Right atrium auricular region (tissue), 2 donors: ENCODE results near the gene RAMP3. TPM values are rescaled to one million over a fixed set of nuclear protein-coding genes. Genes with fewer than 3 reads are reported as not detected.
"Not testable (repeated sequence)": the region's sequence is repeated elsewhere in the genome, so short reads cannot be mapped to it uniquely, and the experiment has no call there.

Experiments used
- DNase-seq: peaks from one replicate; pipeline ENCODE4 v3.0.0-alpha.2; 2019; ENCODE audit warnings: low spot score
- H3K27ac ChIP-seq, 2 donors: fragments of 200-600 bp; sonication (generic); 1 replicate in 1 of 2; 2 replicates in 1 of 2; pipeline ENCODE4 v1.5.1; 2016 to 2019
- H3K27me3 ChIP-seq, 2 donors: fragments of 200-600 bp; sonication (generic); one replicate each; pipeline versions ENCODE4 v1.5.1 to v1.6.0; 2017 to 2019
- H3K36me3 ChIP-seq: fragments of 200-600 bp; sonication (generic); one replicate; pipeline ENCODE4 v1.5.1; 2016
- H3K4me1 ChIP-seq, 2 donors: fragments of 200-600 bp; sonication (generic); one replicate each; pipeline versions ENCODE4 v1.5.1 to v1.6.0; 2017 to 2019
- H3K4me3 ChIP-seq, 2 donors: fragments of 200-600 bp; sonication (generic); 1 replicate in 1 of 2; 2 replicates in 1 of 2; pipeline ENCODE4 v1.5.1; 2017 to 2019; ENCODE audit warnings: mild to moderate bottlenecking in 1 of 2, moderate library complexity in 1 of 2
- H3K9me3 ChIP-seq, 2 donors: fragments of 200-600 bp; sonication (generic); one replicate each; pipeline ENCODE4 v1.5.1; 2019
- total RNA-seq, 2 donors: library from RNA; depleted of rRNA; stranded (reverse); fragments of >200 nt; gene quantifications; one replicate each; pipeline ENCODE4 v1.1.0, GENCODE V29; 2016
- TF ChIP-seq, protein P1 (sequence below), 2 donors: fragments of 200-600 bp; sonication (generic); IDR thresholded peaks; one replicate each; pipeline ENCODE4 v1.5.1; 2019; ENCODE audit warnings: antibody characterized with exemption in 2 of 2

RAMP3 gene
- 10 to 100 TPM; 62.0 to 77.2 TPM for total RNA-seq

DNA sequence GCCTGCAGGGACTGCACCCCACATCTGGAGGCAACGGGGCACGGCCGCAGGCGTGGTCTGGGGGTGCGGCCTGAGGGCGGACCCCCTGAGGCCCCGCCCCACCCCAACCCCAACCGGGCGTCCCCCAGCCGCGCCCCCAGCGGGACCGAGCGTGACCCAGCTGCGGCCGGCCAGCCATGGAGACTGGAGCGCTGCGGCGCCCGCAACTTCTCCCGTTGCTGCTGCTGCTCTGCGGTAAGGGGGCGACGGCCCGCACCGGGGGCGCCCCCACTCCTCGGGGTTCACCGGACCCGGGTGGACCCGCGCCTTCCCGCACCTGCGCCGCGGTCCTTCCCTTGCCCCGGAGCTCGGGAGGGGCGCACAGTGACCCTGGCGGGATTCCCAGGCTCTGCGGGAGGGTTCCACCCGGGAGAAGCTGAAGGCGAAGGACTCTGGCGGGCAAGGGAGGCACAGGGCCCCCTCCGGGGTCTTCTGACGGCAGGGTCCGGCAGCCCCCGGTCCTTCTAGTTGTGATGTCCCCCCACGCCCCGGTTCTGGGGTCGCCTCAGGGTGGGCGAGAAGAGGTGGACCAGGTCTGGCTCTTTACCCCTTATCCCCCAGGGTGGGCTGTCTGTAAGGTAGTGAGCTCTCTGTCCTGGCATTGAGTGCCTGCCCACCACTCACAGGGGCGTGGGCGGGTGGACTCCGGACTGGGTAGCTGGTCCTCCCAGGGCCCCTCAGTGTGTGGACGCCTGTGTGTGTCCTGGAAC is at the start of gene RAMP3:
RAMP3 (plus strand) TSS at position 139 of the 749 bp plus-strand sequence; CDS start at position 177, 38 bp downstream.
- Histone ChIP-seq H3K4me1 (peaks cover 0 to 18% of the 10 kb centered on the region in 2 donors), H3K9me3 (no peaks in the 10 kb centered on the region), H3K4me3 (peak within 1 kb of the TSS; percentile 36 to 59), H3K27me3 (no peaks in the 10 kb centered on the region), H3K36me3 (no peaks in the 10 kb centered on the region), H3K27ac (peak within 1 kb of the TSS; percentile 40 to 54)
- TF ChIP-seq, protein P1, sequence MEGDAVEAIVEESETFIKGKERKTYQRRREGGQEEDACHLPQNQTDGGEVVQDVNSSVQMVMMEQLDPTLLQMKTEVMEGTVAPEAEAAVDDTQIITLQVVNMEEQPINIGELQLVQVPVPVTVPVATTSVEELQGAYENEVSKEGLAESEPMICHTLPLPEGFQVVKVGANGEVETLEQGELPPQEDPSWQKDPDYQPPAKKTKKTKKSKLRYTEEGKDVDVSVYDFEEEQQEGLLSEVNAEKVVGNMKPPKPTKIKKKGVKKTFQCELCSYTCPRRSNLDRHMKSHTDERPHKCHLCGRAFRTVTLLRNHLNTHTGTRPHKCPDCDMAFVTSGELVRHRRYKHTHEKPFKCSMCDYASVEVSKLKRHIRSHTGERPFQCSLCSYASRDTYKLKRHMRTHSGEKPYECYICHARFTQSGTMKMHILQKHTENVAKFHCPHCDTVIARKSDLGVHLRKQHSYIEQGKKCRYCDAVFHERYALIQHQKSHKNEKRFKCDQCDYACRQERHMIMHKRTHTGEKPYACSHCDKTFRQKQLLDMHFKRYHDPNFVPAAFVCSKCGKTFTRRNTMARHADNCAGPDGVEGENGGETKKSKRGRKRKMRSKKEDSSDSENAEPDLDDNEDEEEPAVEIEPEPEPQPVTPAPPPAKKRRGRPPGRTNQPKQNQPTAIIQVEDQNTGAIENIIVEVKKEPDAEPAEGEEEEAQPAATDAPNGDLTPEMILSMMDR (IDR thresholded peaks at IDR 0.05), result no peak
- DNase-seq, result no peak

GRCh38 chr7:45108863-45109262 is 48.7 kb upstream of the RAMP3 start:
- Histone ChIP-seq H3K9me3 (no peaks in the 10 kb centered on the region), H3K27me3 (no peaks in the 10 kb centered on the region), H3K36me3 (peaks cover 54% of the 10 kb centered on the region), H3K4me1 (peaks cover 0 to 48% of the 10 kb centered on the region in 2 donors), H3K4me3 (no peak overlapping the region), H3K27ac (no peak overlapping the region)
- TF ChIP-seq, protein P1 (IDR thresholded peaks at IDR 0.05), result no peak
- no peak for DNase-seq

DNA sequence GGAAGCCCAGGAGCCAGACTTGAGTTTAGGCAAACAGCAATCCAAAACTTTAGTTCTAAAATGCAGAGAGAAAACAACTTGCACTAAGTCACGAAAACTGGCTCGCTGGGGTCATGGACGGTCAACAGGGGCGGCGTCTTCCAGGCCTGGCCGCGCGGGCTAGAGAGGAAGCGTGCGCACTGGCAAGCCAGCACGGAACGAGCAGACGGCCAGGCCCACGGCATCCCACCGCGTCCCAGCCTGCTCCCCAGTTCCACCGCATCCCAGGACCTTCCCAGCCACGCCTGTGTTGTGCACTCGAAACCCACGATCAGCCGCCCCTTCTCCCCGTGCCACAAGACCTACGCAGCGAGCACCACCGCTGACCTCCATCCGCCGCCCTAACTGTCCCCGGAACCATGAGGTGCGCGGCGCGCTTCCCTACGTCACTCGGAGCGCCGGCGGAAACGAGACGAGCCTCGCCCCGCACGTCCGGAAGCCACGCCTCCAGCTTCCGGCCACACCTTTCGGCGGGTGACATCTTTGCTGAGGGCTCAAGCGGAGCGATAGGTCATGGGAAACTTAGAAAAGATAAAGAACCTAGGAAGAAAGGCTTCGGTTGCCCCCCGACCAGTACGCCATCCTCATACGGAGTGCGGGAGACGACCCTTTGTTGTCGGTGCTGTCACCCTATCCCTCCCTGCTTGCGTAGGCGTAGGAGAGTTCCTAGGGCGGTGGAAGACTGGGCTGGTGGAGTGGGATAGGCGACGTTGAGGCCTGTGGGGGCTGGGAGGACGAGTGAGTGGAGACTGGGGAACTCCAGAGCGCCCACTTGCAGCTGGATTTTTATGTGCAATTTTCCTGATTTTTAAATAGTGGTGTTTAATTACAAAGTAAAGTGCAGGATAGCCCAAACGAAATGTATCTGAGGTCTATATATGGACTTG is 46.0 kb upstream of the RAMP3 start, which contains the start of gene TBRG4:
TBRG4 (minus strand) TSS at position 400 of the 926 bp plus-strand sequence. CDS start 2,460 bp downstream, outside the sequence.
- DNase-seq, result peak; percentile 95
- TF ChIP-seq, protein P1 (IDR thresholded peaks at IDR 0.05), result peak in 1 of 2 donors; percentile 63
- Histone ChIP-seq H3K4me3 (peak within 1 kb of the TSS; percentile 68 to 86), H3K36me3 (peaks cover 27% of the 10 kb centered on the region), H3K27ac (peak within 1 kb of the TSS; percentile 91 to 94), H3K27me3 (no peaks in the 10 kb centered on the region), H3K9me3 (no peaks in the 10 kb centered on the region), H3K4me1 (peaks cover 0 to 48% of the 10 kb centered on the region in 2 donors)

- peaks cover 16% of the 10 kb centered on the region for H3K36me3 ChIP-seq
- H3K27ac ChIP-seq, result peak overlapping the region in 1 of 2 donors; percentile 94
- peaks cover 0 to 37% of the 10 kb centered on the region in 2 donors for H3K4me1 ChIP-seq
- no peaks in the 10 kb centered on the region for H3K27me3 ChIP-seq
- H3K9me3 ChIP-seq, result no peaks in the 10 kb centered on the region
- H3K4me3 ChIP-seq, result no peak overlapping the region
- DNase-seq, result no peak
- TF ChIP-seq, protein P1 (IDR thresholded peaks at IDR 0.05), result no peak
These were observed 44.9 kb upstream of the RAMP3 start for GRCh38 chr7:45112648-45113047.

DNA sequence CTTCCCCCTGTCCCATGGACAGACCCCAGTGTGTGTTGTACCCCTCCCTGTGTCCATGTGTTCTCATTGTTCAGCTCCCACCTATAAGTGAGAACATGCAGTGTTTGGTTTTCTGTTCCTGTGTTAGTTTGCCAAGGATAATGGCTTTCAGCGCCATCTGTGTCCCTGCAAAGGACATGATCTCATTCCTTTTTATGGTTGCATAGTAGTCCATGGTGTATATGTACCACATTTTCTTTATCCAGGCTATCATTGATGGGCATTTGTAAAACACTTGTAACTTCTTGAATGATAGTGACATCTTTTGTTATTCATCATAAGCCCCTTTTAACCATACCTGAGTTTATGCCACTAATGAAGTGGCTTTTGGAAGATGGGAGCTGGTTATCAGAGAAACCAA is 43.3 kb upstream of the RAMP3 start:
- H3K36me3 ChIP-seq, DNase-seq, H3K27ac ChIP-seq, H3K27me3 ChIP-seq, H3K9me3 ChIP-seq, H3K4me3 ChIP-seq: not testable (repeated sequence)
- peaks cover 0 to 21% of the 10 kb centered on the region in 2 donors for H3K4me1 ChIP-seq

- TF ChIP-seq, protein P1 (IDR thresholded peaks at IDR 0.05), result no peak
- DNase-seq, result no peak
- H3K27ac ChIP-seq, result no peak overlapping the region
- no peak overlapping the region for H3K4me3 ChIP-seq
- no peaks in the 10 kb centered on the region for H3K9me3 ChIP-seq
- no peaks in the 10 kb centered on the region for H3K36me3 ChIP-seq
- H3K4me1 ChIP-seq, result peaks cover 0 to 18% of the 10 kb centered on the region in 2 donors
- no peaks in the 10 kb centered on the region for H3K27me3 ChIP-seq
These were observed 42.7 kb upstream of the RAMP3 start for GRCh38 chr7:45114926-45115325.
